Colon (tissue), 2 donors: Measurements from ENCODE around the gene MKRN2.
"Not testable (repeated sequence)": the region's sequence is repeated elsewhere in the genome, so short reads cannot be mapped to it uniquely, and the experiment has no call there.

Experiments
- FAIRE-seq: peaks from 2 replicates; lab custom pipeline; 2012; peaks lifted over from hg19 to GRCh38; lab: Jason Lieb, UNC
- donor health status: control.
- donor health status: control.

MKRN2 gene

GRCh38 chr3:12556690-12557472 lies at the start of gene MKRN2:
Gene MKRN2, plus strand, starts transcription at chr3:12557087. Its CDS starts 64 bp downstream, at chr3:12557151.
- no peak for FAIRE-seq

- FAIRE-seq: no peak
Measured at GRCh38 chr3:12507591-12508281, 49.2 kb upstream of the MKRN2 start.

- FAIRE-seq: no peak
Measured at GRCh38 chr3:12508291-12508700, 48.6 kb upstream of the MKRN2 start.

GRCh38 chr3:12509466-12509865 lies 47.4 kb upstream of the MKRN2 start:
- FAIRE-seq: no peak

GRCh38 chr3:12512534-12513118 lies 44.3 kb upstream of the MKRN2 start:
- no peak for FAIRE-seq

- no peak for FAIRE-seq
Measured at GRCh38 chr3:12513694-12514446, 43.0 kb upstream of the MKRN2 start.

- FAIRE-seq: no peak
Measured at GRCh38 chr3:12515631-12516030, 41.3 kb upstream of the MKRN2 start.

- no peak for FAIRE-seq
Measured at GRCh38 chr3:12516873-12517272, 40.0 kb upstream of the MKRN2 start.

- no peak for FAIRE-seq
Measured at GRCh38 chr3:12518261-12519028, 38.4 kb upstream of the MKRN2 start.

GRCh38 chr3:12521010-12521409 lies 35.9 kb upstream of the MKRN2 start:
- no peak for FAIRE-seq

- FAIRE-seq: no peak
Measured at GRCh38 chr3:12522721-12523120, 34.2 kb upstream of the MKRN2 start.

- FAIRE-seq: no peak
Measured at GRCh38 chr3:12527757-12528143, 29.1 kb upstream of the MKRN2 start.

GRCh38 chr3:12532182-12532581 lies 24.7 kb upstream of the MKRN2 start:
- no peak for FAIRE-seq

- no peak for FAIRE-seq
Measured at GRCh38 chr3:12536423-12536822, 20.5 kb upstream of the MKRN2 start.

- FAIRE-seq: no peak
Measured at GRCh38 chr3:12541625-12542024, 15.3 kb upstream of the MKRN2 start.

GRCh38 chr3:12543497-12543896 lies 13.4 kb upstream of the MKRN2 start:
- FAIRE-seq: not testable (repeated sequence)

GRCh38 chr3:12544652-12545472 lies 12.0 kb upstream of the MKRN2 start:
- FAIRE-seq: no peak

GRCh38 chr3:12545473-12545791 lies 11.5 kb upstream of the MKRN2 start, which contains the start of gene MKRN2OS:
Gene MKRN2OS, minus strand, starts transcription at chr3:12545499. Its CDS starts 35 bp downstream, at chr3:12545464.
- no peak for FAIRE-seq

- FAIRE-seq: no peak
Measured at GRCh38 chr3:12549971-12550760, 6.7 kb upstream of the MKRN2 start.

GRCh38 chr3:12553921-12554391 lies 2.9 kb upstream of the MKRN2 start:
- FAIRE-seq: no peak
